ENCODE results near the gene UVRAG.

Gene UVRAG

GRCh38 chr11:76090821-76091220, 275.8 kb downstream of the UVRAG start:
- Histone ChIP-seq H3K27ac (no peak overlapping the region), H3K9ac (ENCODE audit: insufficient read length) (no peak overlapping the region), H3K9me3 (ENCODE audit: low read depth, low read length) (no peaks in the 10 kb centered on the region; the same call in 1 of the 2 replicates), H3K36me3 (ENCODE audit: insufficient read depth, low read length) (peaks cover 6% of the 10 kb centered on the region; the same call in 1 of the 2 replicates), H3K4me3 (no peak overlapping the region)
- TF ChIP-seq POLR2AphosphoS5 (IDR thresholded peaks at IDR 0.05; ENCODE audit: borderline replicate concordance, low read depth, low read length): no peak
- TF ChIP-seq FOXP2 (optimal IDR thresholded peaks at IDR 0.05; ENCODE audit: control extremely low read depth, extremely low read length, insufficient read depth): no peak
- no peak for TF ChIP-seq EZH2 (IDR thresholded peaks at IDR 0.05)
- no peak for DNase-seq (ENCODE audit: low read depth, low spot score)

- DNase-seq (ENCODE audit: low read depth, low spot score): no peak
- Histone ChIP-seq H3K9ac (ENCODE audit: insufficient read length) (no peak overlapping the region), H3K27ac (no peak overlapping the region), H3K4me3 (no peak overlapping the region), H3K36me3 (ENCODE audit: insufficient read depth, low read length) (peaks cover 6% of the 10 kb centered on the region; the same call in 1 of the 2 replicates), H3K9me3 (ENCODE audit: low read depth, low read length) (no peaks in the 10 kb centered on the region; the same call in 1 of the 2 replicates)
- no peak for TF ChIP-seq FOXP2 (optimal IDR thresholded peaks at IDR 0.05; ENCODE audit: control extremely low read depth, extremely low read length, insufficient read depth)
These were observed 279.7 kb downstream of the UVRAG start for GRCh38 chr11:76094740-76095139.

GRCh38 chr11:76095891-76096290, 280.9 kb downstream of the UVRAG start:
- peak overlapping the region; percentile 87 for H3K27ac ChIP-seq
- peak overlapping the region; percentile 21 for H3K9ac ChIP-seq (ENCODE audit: insufficient read length)
- H3K9me3 ChIP-seq (ENCODE audit: low read depth, low read length): no peaks in the 10 kb centered on the region

GRCh38 chr11:76096552-76096951, 281.5 kb downstream of the UVRAG start:
- Histone ChIP-seq H3K27ac (peak overlapping the region; percentile 87), H3K9ac (ENCODE audit: insufficient read length) (peak overlapping the region; percentile 32), H3K4me3 (0 out of 2 replicates have a peak overlapping the region, but pooled peaks have one; percentile 9), H3K9me3 (ENCODE audit: low read depth, low read length) (no peaks in the 10 kb centered on the region), H3K36me3 (ENCODE audit: insufficient read depth, low read length) (no peaks in the 10 kb centered on the region)
- DNase-seq (ENCODE audit: low read depth, low spot score): peak; percentile 90
- TF ChIP-seq FOXP2 (optimal IDR thresholded peaks at IDR 0.05; ENCODE audit: control extremely low read depth, extremely low read length, insufficient read depth): no peak
- no peak for TF ChIP-seq POLR2AphosphoS5 (IDR thresholded peaks at IDR 0.05; ENCODE audit: borderline replicate concordance, low read depth, low read length)
- TF ChIP-seq EZH2 (IDR thresholded peaks at IDR 0.05): no peak

More at GRCh38 chr11:76095891-76096290, 280.9 kb downstream of the UVRAG start:
- no peak overlapping the region for H3K4me3 ChIP-seq
- peaks cover 1% of the 10 kb centered on the region; the same call in 1 of the 2 replicates for H3K36me3 ChIP-seq (ENCODE audit: insufficient read depth, low read length)
- no peak for TF ChIP-seq FOXP2 (optimal IDR thresholded peaks at IDR 0.05; ENCODE audit: control extremely low read depth, extremely low read length, insufficient read depth)
- TF ChIP-seq EZH2 (IDR thresholded peaks at IDR 0.05): no peak
- no peak for TF ChIP-seq POLR2AphosphoS5 (IDR thresholded peaks at IDR 0.05; ENCODE audit: borderline replicate concordance, low read depth, low read length)
- DNase-seq (ENCODE audit: low read depth, low spot score): no peak

- H3K36me3 ChIP-seq (ENCODE audit: insufficient read depth, low read length): no peaks in the 10 kb centered on the region
- TF ChIP-seq POLR2AphosphoS5 (IDR thresholded peaks at IDR 0.05; ENCODE audit: borderline replicate concordance, low read depth, low read length) (no peak), EZH2 (IDR thresholded peaks at IDR 0.05) (no peak), FOXP2 (optimal IDR thresholded peaks at IDR 0.05; ENCODE audit: control extremely low read depth, extremely low read length, insufficient read depth) (no peak)
- H3K4me3 ChIP-seq: no peak overlapping the region
- no peaks in the 10 kb centered on the region for H3K9me3 ChIP-seq (ENCODE audit: low read depth, low read length)
- DNase-seq (ENCODE audit: low read depth, low spot score): no peak
- H3K27ac ChIP-seq: no peak overlapping the region
- H3K9ac ChIP-seq (ENCODE audit: insufficient read length): no peak overlapping the region
These were observed 287.8 kb downstream of the UVRAG start for GRCh38 chr11:76102802-76103201.

GRCh38 chr11:76103460-76103859, 288.4 kb downstream of the UVRAG start:
- TF ChIP-seq FOXP2 (optimal IDR thresholded peaks at IDR 0.05; ENCODE audit: control extremely low read depth, extremely low read length, insufficient read depth) (no peak), EZH2 (IDR thresholded peaks at IDR 0.05) (no peak), POLR2AphosphoS5 (IDR thresholded peaks at IDR 0.05; ENCODE audit: borderline replicate concordance, low read depth, low read length) (no peak)
- Histone ChIP-seq H3K9ac (ENCODE audit: insufficient read length) (no peak overlapping the region), H3K9me3 (ENCODE audit: low read depth, low read length) (no peaks in the 10 kb centered on the region), H3K27ac (no peak overlapping the region), H3K36me3 (ENCODE audit: insufficient read depth, low read length) (no peaks in the 10 kb centered on the region), H3K4me3 (no peak overlapping the region)
- DNase-seq (ENCODE audit: low read depth, low spot score): no peak

GRCh38 chr11:76104285-76104684, 289.3 kb downstream of the UVRAG start:
- Histone ChIP-seq H3K9me3 (ENCODE audit: low read depth, low read length) (no peaks in the 10 kb centered on the region), H3K27ac (no peak overlapping the region), H3K9ac (ENCODE audit: insufficient read length) (no peak overlapping the region), H3K36me3 (ENCODE audit: insufficient read depth, low read length) (no peaks in the 10 kb centered on the region), H3K4me3 (no peak overlapping the region)
- DNase-seq (ENCODE audit: low read depth, low spot score): no peak
- TF ChIP-seq FOXP2 (optimal IDR thresholded peaks at IDR 0.05; ENCODE audit: control extremely low read depth, extremely low read length, insufficient read depth) (no peak), POLR2AphosphoS5 (IDR thresholded peaks at IDR 0.05; ENCODE audit: borderline replicate concordance, low read depth, low read length) (no peak), EZH2 (IDR thresholded peaks at IDR 0.05) (no peak)

GRCh38 chr11:76105637-76106036, 290.6 kb downstream of the UVRAG start:
- H3K9ac ChIP-seq (ENCODE audit: insufficient read length): no peak overlapping the region
- TF ChIP-seq FOXP2 (optimal IDR thresholded peaks at IDR 0.05; ENCODE audit: control extremely low read depth, extremely low read length, insufficient read depth) (no peak), EZH2 (IDR thresholded peaks at IDR 0.05) (no peak), POLR2AphosphoS5 (IDR thresholded peaks at IDR 0.05; ENCODE audit: borderline replicate concordance, low read depth, low read length) (no peak)
- H3K9me3 ChIP-seq (ENCODE audit: low read depth, low read length): no peaks in the 10 kb centered on the region
- H3K27ac ChIP-seq: no peak overlapping the region
- H3K4me3 ChIP-seq: no peak overlapping the region
- no peak for DNase-seq (ENCODE audit: low read depth, low spot score)
- no peaks in the 10 kb centered on the region for H3K36me3 ChIP-seq (ENCODE audit: insufficient read depth, low read length)

GRCh38 chr11:76107971-76108370, 293.0 kb downstream of the UVRAG start:
- no peak for TF ChIP-seq EZH2 (IDR thresholded peaks at IDR 0.05)
- no peaks in the 10 kb centered on the region for H3K9me3 ChIP-seq (ENCODE audit: low read depth, low read length)
- peak overlapping the region; percentile 83 for H3K27ac ChIP-seq
- peak overlapping the region; percentile 32 for H3K9ac ChIP-seq (ENCODE audit: insufficient read length)
- no peaks in the 10 kb centered on the region for H3K36me3 ChIP-seq (ENCODE audit: insufficient read depth, low read length)
- DNase-seq (ENCODE audit: low read depth, low spot score): peak; percentile 32
- H3K4me3 ChIP-seq: peak overlapping the region; percentile 49
